ENCODE data around the gene ILDR2. TPM values are rescaled to one million over a fixed set of nuclear protein-coding genes. Genes with fewer than 3 reads are reported as not detected.

ILDR2 gene
- total RNA-seq, 2 donors from 2014 or later: 0.62 to 2.7 TPM

GRCh38 chr1:166953491-166953890 is 21.8 kb downstream of the ILDR2 start:
- Histone ChIP-seq H3K27me3 (no peaks in the 10 kb centered on the region), H3K4me3 (no peak overlapping the region), H3K27ac (no peak overlapping the region), H3K36me3 (no peaks in the 10 kb centered on the region), H3K9ac (ENCODE audit: low read depth in 2 of 2, low read length in 2 of 2) (no peak overlapping the region), H3K4me1 (no peaks in the 10 kb centered on the region), H3K9me3 (no peaks in the 10 kb centered on the region)
- no peak for DNase-seq
- TF ChIP-seq CTCF (IDR thresholded peaks at IDR 0.05): no peak
- intact Hi-C loops (cut with DNase I): no loop called here

GRCh38 chr1:166952002-166952746 is 23.2 kb downstream of the ILDR2 start:
- Histone ChIP-seq H3K27ac (no peak overlapping the region), H3K36me3 (no peaks in the 10 kb centered on the region), H3K4me1 (no peaks in the 10 kb centered on the region), H3K9ac (ENCODE audit: low read depth in 2 of 2, low read length in 2 of 2) (no peak overlapping the region), H3K9me3 (no peaks in the 10 kb centered on the region), H3K27me3 (peaks cover 5% of the 10 kb centered on the region), H3K4me3 (no peak overlapping the region)
- no peak for TF ChIP-seq CTCF (IDR thresholded peaks at IDR 0.05)
- intact Hi-C loops (cut with DNase I): no loop called here
- DNase-seq: no peak

GRCh38 chr1:166951050-166951449 is 24.3 kb downstream of the ILDR2 start:
- no peak for DNase-seq
- Histone ChIP-seq H3K27ac (no peak overlapping the region), H3K9me3 (no peaks in the 10 kb centered on the region), H3K4me1 (no peaks in the 10 kb centered on the region), H3K36me3 (no peaks in the 10 kb centered on the region), H3K27me3 (peaks cover 7% of the 10 kb centered on the region), H3K4me3 (no peak overlapping the region), H3K9ac (ENCODE audit: low read depth in 2 of 2, low read length in 2 of 2) (no peak overlapping the region)
- intact Hi-C loops (cut with DNase I): no loop called here
- TF ChIP-seq CTCF (IDR thresholded peaks at IDR 0.05): no peak

GRCh38 chr1:166950156-166950555 is 25.2 kb downstream of the ILDR2 start:
- Histone ChIP-seq H3K9ac (ENCODE audit: low read depth in 2 of 2, low read length in 2 of 2) (no peak overlapping the region), H3K4me3 (no peak overlapping the region), H3K36me3 (no peaks in the 10 kb centered on the region), H3K9me3 (no peaks in the 10 kb centered on the region), H3K27ac (no peak overlapping the region), H3K4me1 (no peaks in the 10 kb centered on the region), H3K27me3 (peaks cover 7% of the 10 kb centered on the region)
- intact Hi-C loops (cut with DNase I): no loop called here
- TF ChIP-seq CTCF (IDR thresholded peaks at IDR 0.05): no peak
- DNase-seq: no peak

- Histone ChIP-seq H3K27me3 (peaks cover 7% of the 10 kb centered on the region), H3K9ac (ENCODE audit: low read depth in 2 of 2, low read length in 2 of 2) (no peak overlapping the region), H3K4me3 (no peak overlapping the region), H3K36me3 (no peaks in the 10 kb centered on the region), H3K27ac (no peak overlapping the region), H3K9me3 (no peaks in the 10 kb centered on the region), H3K4me1 (no peaks in the 10 kb centered on the region)
- DNase-seq: no peak
- no peak for TF ChIP-seq CTCF (IDR thresholded peaks at IDR 0.05)
- intact Hi-C loops (cut with DNase I): no loop called here
These were observed 26.4 kb downstream of the ILDR2 start for GRCh38 chr1:166948856-166949350.

All from colonic mucosa (tissue), 4 donors.